WI38 (cell line): ENCODE measurements around the gene YWHAG.
"Not testable (repeated sequence)": the region's sequence is repeated elsewhere in the genome, so short reads cannot be mapped to it uniquely, and the experiment has no call there.

Source experiments
- H3K4me3 ChIP-seq: 2 replicates; pipeline ENCODE4 v1.5.1; 2011; ENCODE audit warnings: low read depth, mild to moderate bottlenecking, control low read depth, low read length
- CTCF ChIP-seq: IDR thresholded peaks from 2 replicates; pipeline ENCODE4 v1.5.1; 2012; ENCODE audit warnings: low read depth, mild to moderate bottlenecking, control low read depth, low read length

The YWHAG gene

GRCh38 chr7:76293407-76293901 lies 65.3 kb downstream of the YWHAG start:
- no peak for TF ChIP-seq CTCF
- no peak overlapping the region for H3K4me3 ChIP-seq

- H3K4me3 ChIP-seq, result not testable (repeated sequence)
Observed at GRCh38 chr7:76292911-76293310, 65.9 kb downstream of the YWHAG start.

- peak overlapping the region; percentile 24 for H3K4me3 ChIP-seq
Observed at GRCh38 chr7:76292213-76292573, 66.6 kb downstream of the YWHAG start.

GRCh38 chr7:76291351-76292212 lies 67.2 kb downstream of the YWHAG start:
- H3K4me3 ChIP-seq, result peak overlapping the region; percentile 24
- TF ChIP-seq CTCF, result peak; percentile 88

More at GRCh38 chr7:76292213-76292573, 66.6 kb downstream of the YWHAG start:
- no peak for TF ChIP-seq CTCF

- not testable (repeated sequence) for H3K4me3 ChIP-seq
Observed at GRCh38 chr7:76290847-76291350, 67.9 kb downstream of the YWHAG start.

GRCh38 chr7:76286842-76287403 lies 71.9 kb downstream of the YWHAG start:
- H3K4me3 ChIP-seq, result no peak overlapping the region
- TF ChIP-seq CTCF, result no peak

- TF ChIP-seq CTCF, result no peak
- H3K4me3 ChIP-seq, result no peak overlapping the region
Observed at GRCh38 chr7:76285604-76286374, 73.0 kb downstream of the YWHAG start.
